SK-N-MC (cell line): ENCODE data around the gene GABPB1.
"Not testable (repeated sequence)": the region's sequence is repeated elsewhere in the genome, so short reads cannot be mapped to it uniquely, and the experiment has no call there.

Source experiments
- DNase-seq: peaks from one replicate; pipeline ENCODE4 v3.0.0-alpha.2; 2011; ENCODE audit warnings: low read depth, low spot score
- H3K27ac ChIP-seq: fragments of 200-600 bp; sonication (generic); 2 replicates; pipeline ENCODE4 v1.5.1; 2016; ENCODE audit warnings: mixed run types
- H3K36me3 ChIP-seq: fragments of 200-600 bp; sonication (generic); 2 replicates; pipeline ENCODE4 v1.6.1; 2017; ENCODE audit warnings: antibody characterized with exemption, low read length, mixed read lengths; ENCODE audit not compliant: insufficient read depth
- H3K4me3 ChIP-seq: fragments of 200-600 bp; sonication (generic); 2 replicates; pipeline ENCODE4 v1.5.1; 2016
- H3K9ac ChIP-seq: fragments of 200-600 bp; sonication (generic); 2 replicates; pipeline ENCODE4 v1.8.0; 2017; ENCODE audit warnings: mixed run types, mixed read lengths; ENCODE audit not compliant: insufficient read length
- H3K9me3 ChIP-seq: fragments of 200-600 bp; sonication (generic); 2 replicates; pipeline ENCODE4 v1.6.1; 2017; ENCODE audit warnings: low read depth, mild to moderate bottlenecking, antibody characterized with exemption, low read length, moderate library complexity, mixed read lengths
- EZH2 ChIP-seq: fragments of 200-600 bp; sonication (generic); IDR thresholded peaks from one replicate; pipeline ENCODE4 v1.6.1; 2017; ENCODE audit warnings: antibody characterized with exemption
- FOXP2 ChIP-seq: optimal IDR thresholded peaks from 2 replicates; pipeline ENCODE3; 2011; ENCODE audit warnings: mild to moderate bottlenecking, moderate library complexity; ENCODE audit not compliant: insufficient read depth; ENCODE audit errors: extremely low read length, control extremely low read depth
- POLR2AphosphoS5 ChIP-seq: IDR thresholded peaks from 2 replicates; pipeline ENCODE4 v1.6.1; 2012; ENCODE audit warnings: mild to moderate bottlenecking, low read depth, low read length, borderline replicate concordance

The GABPB1 gene

DNA sequence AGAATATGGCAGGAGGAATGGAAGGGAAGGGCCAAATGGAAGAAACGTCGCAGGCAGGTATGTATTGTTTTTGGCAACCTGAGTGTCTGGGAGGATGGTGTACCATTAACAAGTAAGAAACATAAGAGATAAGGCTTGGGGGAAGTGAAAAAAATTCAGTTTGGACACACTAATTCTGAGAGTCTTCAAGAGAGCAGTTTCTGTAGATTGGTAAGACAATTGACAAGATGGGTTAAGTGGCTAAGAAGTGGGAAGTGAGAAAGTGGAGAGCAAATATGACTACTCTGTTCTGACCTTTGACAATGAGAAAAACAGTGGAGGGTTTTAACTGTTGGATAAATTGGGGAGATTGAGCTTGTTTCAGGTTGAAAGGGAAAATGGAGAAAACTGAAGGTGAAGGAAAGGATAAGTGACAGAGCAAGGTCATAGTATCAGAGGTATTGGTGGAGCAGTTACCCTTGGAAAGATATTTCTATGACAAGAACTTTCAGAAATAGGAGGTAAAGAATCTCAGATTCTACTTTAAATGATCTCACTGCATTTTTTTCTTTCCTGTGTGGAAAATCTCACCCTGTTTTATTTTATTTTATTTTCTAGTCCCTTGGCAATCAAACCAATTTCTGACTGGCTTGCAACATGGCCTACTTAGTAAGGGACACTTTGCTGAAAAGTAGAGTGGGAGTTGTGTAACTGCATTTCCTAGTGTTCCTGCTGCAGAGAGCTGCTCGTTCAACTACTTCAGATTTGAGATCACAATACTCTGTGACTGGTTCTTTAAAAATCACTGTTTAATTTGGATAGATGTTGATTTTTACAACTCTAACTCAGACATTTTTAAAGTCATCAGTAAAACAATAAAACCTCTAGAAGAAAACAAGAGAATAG is 23.1 kb upstream of the GABPB1 start:
- no peak for DNase-seq
- H3K4me3 ChIP-seq, result no peak overlapping the region
- H3K27ac ChIP-seq, result no peak overlapping the region; the same call in 1 of the 2 replicates
- 0 out of 2 replicates have a peak, but pooled peaks cover 3% of the 10 kb centered on the region for H3K9me3 ChIP-seq
- no peak for TF ChIP-seq EZH2
- no peaks in the 10 kb centered on the region for H3K36me3 ChIP-seq
- H3K9ac ChIP-seq, result no peak overlapping the region

- H3K36me3 ChIP-seq, DNase-seq, H3K27ac ChIP-seq, H3K9ac ChIP-seq, H3K4me3 ChIP-seq, H3K9me3 ChIP-seq: not testable (repeated sequence)
Measured at GRCh38 chr15:50369564-50369963, 14.6 kb upstream of the GABPB1 start.

- no peak overlapping the region for H3K4me3 ChIP-seq
- H3K36me3 ChIP-seq, result peaks cover 19% of the 10 kb centered on the region
- H3K9ac ChIP-seq, result no peak overlapping the region
- no peak for DNase-seq
- no peak overlapping the region for H3K27ac ChIP-seq
- H3K9me3 ChIP-seq, result no peaks in the 10 kb centered on the region
- TF ChIP-seq FOXP2 (no peak), EZH2 (no peak), POLR2AphosphoS5 (no peak)
Measured at GRCh38 chr15:50365971-50366370, 11.0 kb upstream of the GABPB1 start.

DNA sequence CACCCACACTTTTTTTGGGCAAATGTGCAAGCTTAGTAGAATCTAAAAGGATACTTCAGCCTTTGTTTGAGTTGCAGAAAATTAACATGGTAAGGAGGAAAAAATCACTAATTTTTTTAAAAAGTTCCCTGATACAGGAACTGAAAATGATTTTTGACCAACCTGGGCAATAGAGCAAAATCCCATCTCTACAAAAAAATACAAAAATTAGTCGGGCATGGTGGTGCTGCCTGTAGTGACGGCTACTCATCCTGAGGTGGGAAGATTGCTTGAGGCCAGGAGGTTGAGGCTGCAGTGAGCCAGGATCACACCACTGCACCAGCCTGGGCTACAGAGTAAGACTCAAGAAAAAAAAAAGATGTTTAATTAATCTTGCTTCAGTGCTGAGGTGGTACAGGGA is 10.6 kb upstream of the GABPB1 start:
- Histone ChIP-seq H3K4me3 (no peak overlapping the region), H3K9ac (no peak overlapping the region), H3K36me3 (peaks cover 23% of the 10 kb centered on the region), H3K27ac (no peak overlapping the region), H3K9me3 (no peaks in the 10 kb centered on the region)
- no peak for DNase-seq
- TF ChIP-seq FOXP2 (no peak), EZH2 (no peak), POLR2AphosphoS5 (no peak)

DNA sequence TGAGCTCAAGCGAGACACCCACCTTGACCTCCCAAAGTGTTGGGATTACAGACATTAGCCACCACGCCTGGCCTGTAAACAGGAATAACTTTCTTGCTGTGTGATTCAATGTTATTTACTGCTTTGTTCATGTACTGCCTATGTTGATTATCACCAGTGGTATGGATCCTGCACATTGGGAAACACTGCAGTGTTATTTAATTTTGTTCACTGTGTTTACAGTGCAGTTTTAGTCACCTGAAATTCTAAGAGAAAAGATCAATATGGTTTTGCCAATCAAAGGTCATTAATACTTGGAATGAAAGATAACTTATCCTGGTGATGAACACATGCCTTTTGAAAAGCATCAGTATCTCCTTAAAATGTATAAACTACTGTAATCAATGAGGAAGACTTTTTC is 8.6 kb upstream of the GABPB1 start:
- Histone ChIP-seq H3K4me3 (no peak overlapping the region), H3K27ac (0 out of 2 replicates have a peak overlapping the region, but pooled peaks have one; percentile 13), H3K9ac (no peak overlapping the region), H3K36me3 (peaks cover 40% of the 10 kb centered on the region), H3K9me3 (no peaks in the 10 kb centered on the region)
- DNase-seq, result no peak
- no peak for TF ChIP-seq EZH2
- TF ChIP-seq POLR2AphosphoS5, result no peak
- TF ChIP-seq FOXP2, result no peak

GRCh38 chr15:50361756-50362155 is 6.8 kb upstream of the GABPB1 start:
- peak overlapping the region; percentile 36; the same call in 1 of the 2 replicates for H3K27ac ChIP-seq
- no peak overlapping the region for H3K4me3 ChIP-seq
- H3K9ac ChIP-seq, result no peak overlapping the region
- peaks cover 54% of the 10 kb centered on the region for H3K36me3 ChIP-seq
- no peak for DNase-seq
- H3K9me3 ChIP-seq, result no peaks in the 10 kb centered on the region
- TF ChIP-seq FOXP2 (no peak), POLR2AphosphoS5 (peak; percentile 12; the same call in 1 of the 2 replicates)

GRCh38 chr15:50358845-50359244 is 3.8 kb upstream of the GABPB1 start:
- H3K27ac ChIP-seq, result no peak overlapping the region
- no peak overlapping the region for H3K9ac ChIP-seq
- DNase-seq, result no peak
- H3K9me3 ChIP-seq, result no peaks in the 10 kb centered on the region
- TF ChIP-seq FOXP2, result no peak
- H3K36me3 ChIP-seq, result peaks cover 58% of the 10 kb centered on the region
- H3K4me3 ChIP-seq, result no peak overlapping the region

GRCh38 chr15:50355980-50356379 is 982 bp upstream of the GABPB1 start:
- no peaks in the 10 kb centered on the region for H3K9me3 ChIP-seq
- peak overlapping the region; percentile 96 for H3K4me3 ChIP-seq
- DNase-seq, result no peak
- peaks cover 39% of the 10 kb centered on the region for H3K36me3 ChIP-seq
- no peak for TF ChIP-seq FOXP2
- TF ChIP-seq POLR2AphosphoS5, result no peak
- no peak for TF ChIP-seq EZH2
- H3K9ac ChIP-seq, result peak overlapping the region; percentile 100
- peak overlapping the region; percentile 100 for H3K27ac ChIP-seq

DNA sequence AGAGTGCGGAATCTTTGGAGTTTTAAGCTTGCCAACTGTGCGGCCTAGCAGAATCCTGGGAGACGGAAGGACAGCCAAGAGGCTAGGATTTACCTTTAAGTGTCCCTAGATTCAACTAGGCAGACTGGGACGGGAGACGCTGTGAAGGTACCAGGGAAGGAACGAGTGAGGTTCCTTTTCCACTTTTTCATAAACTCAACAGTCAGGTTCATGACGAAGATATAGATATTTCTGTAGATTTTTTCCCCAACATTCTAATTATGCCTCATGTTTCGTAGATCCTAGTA is 564 bp upstream of the GABPB1 start:
- peaks cover 35% of the 10 kb centered on the region for H3K36me3 ChIP-seq
- peak overlapping the region; percentile 100 for H3K9ac ChIP-seq
- H3K27ac ChIP-seq, result peak overlapping the region; percentile 100
- no peaks in the 10 kb centered on the region for H3K9me3 ChIP-seq
- peak overlapping the region; percentile 96 for H3K4me3 ChIP-seq
- peak; percentile 51 for DNase-seq
- TF ChIP-seq EZH2 (no peak), FOXP2 (no peak), POLR2AphosphoS5 (no peak)
